Left ventricle myocardium inferior (tissue), 1 donor: ENCODE data around the gene EIF2B5. TPM values are rescaled to one million over a fixed set of nuclear protein-coding genes. Genes with fewer than 3 reads are reported as not detected.

Experiments
- DNase-seq: peaks from one replicate; pipeline ENCODE4 v3.0.0-alpha.2; 2020
- H3K27ac ChIP-seq: fragments of 200-600 bp; replicated peaks from 2 replicates; pipeline ENCODE4 v1.8.0; 2021
- H3K27me3 ChIP-seq: fragments of 200-600 bp; 2 replicates; pipeline ENCODE4 v1.8.0; 2021; ENCODE audit warnings: low read depth
- H3K36me3 ChIP-seq: fragments of 200-600 bp; 2 replicates; pipeline ENCODE4 v1.8.0; 2021
- H3K4me1 ChIP-seq: fragments of 200-600 bp; 2 replicates; pipeline ENCODE4 v1.8.0; 2021
- H3K4me3 ChIP-seq: fragments of 200-600 bp; 2 replicates; pipeline ENCODE4 v1.8.0; 2021; ENCODE audit warnings: mild to moderate bottlenecking, moderate library complexity
- H3K9me3 ChIP-seq: fragments of 200-600 bp; replicated peaks from 2 replicates; pipeline ENCODE4 v1.8.0; 2021
- intact Hi-C: fragments of 100-400 bp; cut with micrococcal nuclease; formaldehyde crosslinking; loops from one replicate; pipeline ENCODE4 v1.11.0; 2022
- total RNA-seq: library from RNA; stranded (reverse); fragmentation: NEBNext Ultra II Directional; extraction: Animal tissue kit (Norgen Biotek cat#: 25700); gene quantifications from one replicate; pipeline ENCODE4 v1.2.1, GENCODE V29; 2021
- TF ChIP-seq, protein P1 (sequence below): fragments of 200-600 bp; IDR thresholded peaks from 2 replicates; pipeline ENCODE4 v1.8.0; 2021; ENCODE audit warnings: antibody characterized with exemption, mild to moderate bottlenecking, borderline replicate concordance
- donor health status: DM: no; HTN: yes; CAD: no; lungs with severe emphysema.

The EIF2B5 gene
- total RNA-seq, 1 donor from 2014 or later, result 32.1 TPM

DNA sequence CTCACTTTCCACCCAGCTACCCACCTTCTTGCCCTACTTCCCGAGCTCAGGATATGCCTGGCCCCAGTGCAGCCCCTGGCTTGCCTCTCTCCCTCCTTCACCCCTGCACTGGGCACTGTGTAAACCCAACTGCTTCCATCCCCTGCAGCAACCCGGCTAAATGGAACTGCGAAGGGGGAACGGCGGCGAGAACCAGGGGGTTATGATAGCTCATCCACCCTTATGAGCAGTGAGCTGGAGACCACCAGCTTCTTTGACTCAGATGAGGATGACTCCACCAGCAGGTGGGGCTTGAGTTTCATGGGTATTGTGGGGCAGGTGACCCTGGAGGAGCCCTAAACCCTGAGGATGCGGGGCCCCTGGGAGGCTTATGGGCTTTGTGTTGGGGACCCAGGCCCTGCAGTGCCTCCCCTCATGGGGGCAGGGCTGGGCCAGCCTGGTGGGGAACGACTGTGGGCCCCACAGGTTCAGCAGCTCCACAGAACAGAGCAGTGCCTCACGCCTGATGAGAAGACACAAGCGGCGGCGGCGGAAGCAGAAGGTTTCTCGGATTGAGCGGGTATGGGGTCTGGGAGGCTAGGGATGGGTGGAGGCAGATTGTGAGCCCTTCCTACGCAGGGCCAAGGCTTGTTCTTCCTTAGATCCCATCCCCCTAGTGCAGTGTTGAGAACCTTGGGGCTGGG, 29.6 kb downstream of the EIF2B5 start:
- H3K27ac ChIP-seq, result no peak overlapping the region
- intact Hi-C loops, result no loop called here
- no peaks in the 10 kb centered on the region for H3K9me3 ChIP-seq
- no peaks in the 10 kb centered on the region for H3K27me3 ChIP-seq
- TF ChIP-seq, protein P1, sequence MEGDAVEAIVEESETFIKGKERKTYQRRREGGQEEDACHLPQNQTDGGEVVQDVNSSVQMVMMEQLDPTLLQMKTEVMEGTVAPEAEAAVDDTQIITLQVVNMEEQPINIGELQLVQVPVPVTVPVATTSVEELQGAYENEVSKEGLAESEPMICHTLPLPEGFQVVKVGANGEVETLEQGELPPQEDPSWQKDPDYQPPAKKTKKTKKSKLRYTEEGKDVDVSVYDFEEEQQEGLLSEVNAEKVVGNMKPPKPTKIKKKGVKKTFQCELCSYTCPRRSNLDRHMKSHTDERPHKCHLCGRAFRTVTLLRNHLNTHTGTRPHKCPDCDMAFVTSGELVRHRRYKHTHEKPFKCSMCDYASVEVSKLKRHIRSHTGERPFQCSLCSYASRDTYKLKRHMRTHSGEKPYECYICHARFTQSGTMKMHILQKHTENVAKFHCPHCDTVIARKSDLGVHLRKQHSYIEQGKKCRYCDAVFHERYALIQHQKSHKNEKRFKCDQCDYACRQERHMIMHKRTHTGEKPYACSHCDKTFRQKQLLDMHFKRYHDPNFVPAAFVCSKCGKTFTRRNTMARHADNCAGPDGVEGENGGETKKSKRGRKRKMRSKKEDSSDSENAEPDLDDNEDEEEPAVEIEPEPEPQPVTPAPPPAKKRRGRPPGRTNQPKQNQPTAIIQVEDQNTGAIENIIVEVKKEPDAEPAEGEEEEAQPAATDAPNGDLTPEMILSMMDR, result no peak
- DNase-seq, result no peak
- H3K36me3 ChIP-seq, result peaks cover 66% of the 10 kb centered on the region
- peaks cover 50% of the 10 kb centered on the region for H3K4me1 ChIP-seq
- no peak overlapping the region for H3K4me3 ChIP-seq

DNA sequence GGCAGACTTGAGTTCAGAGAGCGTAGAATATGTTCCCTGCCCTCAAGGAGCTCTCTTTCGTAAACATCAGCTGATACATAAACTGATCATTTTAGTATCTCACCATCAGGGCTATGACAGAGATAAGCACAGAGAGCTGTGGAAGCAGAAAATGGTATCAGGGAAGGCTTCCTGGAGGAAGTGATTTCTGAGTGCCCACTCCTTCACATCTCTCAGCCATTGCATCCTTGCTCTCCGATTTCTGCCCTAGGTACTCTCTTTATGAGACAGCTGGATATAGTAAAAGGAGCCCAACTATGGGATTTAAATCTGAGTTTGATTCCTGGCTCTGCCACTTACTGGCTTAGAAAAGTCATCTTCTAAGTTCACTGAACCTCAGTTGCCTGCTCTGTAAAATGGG, 30.4 kb downstream of the EIF2B5 start:
- H3K9me3 ChIP-seq, result no peaks in the 10 kb centered on the region
- H3K4me3 ChIP-seq, result no peak overlapping the region
- no peak for DNase-seq
- H3K27ac ChIP-seq, result no peak overlapping the region
- TF ChIP-seq, protein P1, result no peak
- peaks cover 74% of the 10 kb centered on the region for H3K36me3 ChIP-seq
- intact Hi-C loops, result no loop called here
- no peaks in the 10 kb centered on the region for H3K27me3 ChIP-seq
- H3K4me1 ChIP-seq, result peaks cover 43% of the 10 kb centered on the region

DNA sequence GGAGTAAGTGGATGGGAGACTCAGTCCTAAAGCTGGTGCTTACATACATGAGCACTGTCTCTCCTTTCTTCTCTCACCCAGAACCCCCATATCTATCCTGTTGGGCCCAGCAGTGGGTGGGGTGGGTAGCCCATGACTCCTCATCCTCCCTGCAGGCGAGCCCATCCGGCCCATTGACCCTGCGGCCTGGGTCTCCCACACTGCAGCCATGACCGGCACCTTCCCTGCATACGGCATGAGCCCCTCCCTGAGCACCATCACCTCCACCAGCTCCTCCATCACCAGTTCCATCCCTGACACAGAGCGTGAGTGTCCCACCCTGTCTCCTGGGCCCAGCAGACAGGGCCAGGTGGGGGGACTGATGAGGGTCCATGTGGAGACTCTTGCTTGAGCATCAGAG, 31.5 kb downstream of the EIF2B5 start:
- intact Hi-C loops, result no loop called here
- no peak for DNase-seq
- H3K36me3 ChIP-seq, result peaks cover 85% of the 10 kb centered on the region
- no peaks in the 10 kb centered on the region for H3K9me3 ChIP-seq
- TF ChIP-seq, protein P1, result no peak
- no peak overlapping the region for H3K27ac ChIP-seq
- H3K4me1 ChIP-seq, result peaks cover 32% of the 10 kb centered on the region
- no peak overlapping the region for H3K4me3 ChIP-seq
- H3K27me3 ChIP-seq, result no peaks in the 10 kb centered on the region

DNA sequence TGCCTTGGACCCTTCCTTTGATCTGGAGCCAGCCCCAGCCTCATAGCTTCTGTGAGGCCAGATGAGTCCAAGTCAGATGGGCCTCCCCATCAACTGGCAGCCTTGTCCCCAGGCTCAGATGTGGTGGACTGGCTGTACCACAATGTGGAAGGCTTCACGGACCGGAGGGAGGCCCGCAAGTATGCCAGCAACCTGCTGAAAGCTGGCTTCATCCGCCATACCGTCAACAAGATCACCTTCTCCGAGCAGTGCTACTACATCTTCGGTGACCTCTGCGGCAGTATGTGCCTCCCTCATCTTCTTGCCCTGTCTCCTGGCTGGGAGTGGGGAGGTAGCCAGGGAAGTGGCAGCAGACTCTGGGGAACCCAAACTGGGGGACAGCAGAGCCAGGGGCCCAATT, 32.6 kb downstream of the EIF2B5 start:
- H3K4me3 ChIP-seq, result no peak overlapping the region
- peaks cover 20% of the 10 kb centered on the region for H3K4me1 ChIP-seq
- H3K36me3 ChIP-seq, result peaks cover 96% of the 10 kb centered on the region
- peak overlapping the region; percentile 5 for H3K27ac ChIP-seq
- intact Hi-C loops, result no loop called here
- DNase-seq, result no peak
- no peaks in the 10 kb centered on the region for H3K9me3 ChIP-seq
- TF ChIP-seq, protein P1, result no peak
- H3K27me3 ChIP-seq, result no peaks in the 10 kb centered on the region

DNA sequence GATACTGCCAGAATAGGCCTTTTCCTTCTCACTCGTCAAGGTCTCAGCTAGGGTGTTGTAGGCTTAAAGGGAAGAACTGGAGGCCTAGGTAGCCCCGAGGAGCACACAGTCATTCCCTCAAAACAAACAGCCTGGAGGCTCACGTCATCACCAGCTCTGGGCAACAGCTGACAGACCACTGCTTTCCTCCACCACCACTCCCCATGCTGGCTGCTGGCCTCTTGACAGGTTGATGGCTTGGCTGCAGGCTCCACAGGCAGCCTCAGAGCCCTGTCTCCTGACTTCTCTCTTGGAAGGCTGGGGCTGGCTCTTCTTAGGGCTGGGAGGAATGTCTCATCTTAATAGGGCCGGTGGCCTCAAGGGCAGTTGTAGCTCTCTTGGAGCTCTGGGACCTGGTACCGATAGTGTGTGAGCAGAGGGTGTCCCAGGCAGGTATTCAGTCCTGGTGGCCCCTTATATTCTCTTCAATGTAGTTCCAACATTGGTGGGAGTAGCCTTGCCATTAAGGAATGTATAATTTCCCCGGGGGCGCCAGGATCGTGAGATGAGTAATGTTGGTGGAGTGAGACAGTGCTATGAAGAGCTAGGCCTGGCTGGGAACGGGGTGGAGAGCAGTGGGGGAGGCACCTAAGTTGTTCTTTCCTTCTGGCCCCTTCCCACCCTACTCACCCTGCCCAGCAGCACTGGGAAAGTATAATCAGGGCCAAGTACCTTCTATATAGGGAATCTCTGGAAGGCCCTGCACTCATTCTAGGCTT, 33.4 kb downstream of the EIF2B5 start:
- TF ChIP-seq, protein P1, result no peak
- intact Hi-C loops, result no loop called here
- Histone ChIP-seq H3K27me3 (no peaks in the 10 kb centered on the region), H3K36me3 (peaks cover 93% of the 10 kb centered on the region), H3K9me3 (no peaks in the 10 kb centered on the region), H3K27ac (peak overlapping the region; percentile 5), H3K4me3 (no peak overlapping the region), H3K4me1 (peaks cover 14% of the 10 kb centered on the region)
- DNase-seq, result no peak
